ENCODE measurements around the gene OAS3.
"Not testable (repeated sequence)": the region's sequence is repeated elsewhere in the genome, so short reads cannot be mapped to it uniquely, and the experiment has no call there.

OAS3 gene, protein sequence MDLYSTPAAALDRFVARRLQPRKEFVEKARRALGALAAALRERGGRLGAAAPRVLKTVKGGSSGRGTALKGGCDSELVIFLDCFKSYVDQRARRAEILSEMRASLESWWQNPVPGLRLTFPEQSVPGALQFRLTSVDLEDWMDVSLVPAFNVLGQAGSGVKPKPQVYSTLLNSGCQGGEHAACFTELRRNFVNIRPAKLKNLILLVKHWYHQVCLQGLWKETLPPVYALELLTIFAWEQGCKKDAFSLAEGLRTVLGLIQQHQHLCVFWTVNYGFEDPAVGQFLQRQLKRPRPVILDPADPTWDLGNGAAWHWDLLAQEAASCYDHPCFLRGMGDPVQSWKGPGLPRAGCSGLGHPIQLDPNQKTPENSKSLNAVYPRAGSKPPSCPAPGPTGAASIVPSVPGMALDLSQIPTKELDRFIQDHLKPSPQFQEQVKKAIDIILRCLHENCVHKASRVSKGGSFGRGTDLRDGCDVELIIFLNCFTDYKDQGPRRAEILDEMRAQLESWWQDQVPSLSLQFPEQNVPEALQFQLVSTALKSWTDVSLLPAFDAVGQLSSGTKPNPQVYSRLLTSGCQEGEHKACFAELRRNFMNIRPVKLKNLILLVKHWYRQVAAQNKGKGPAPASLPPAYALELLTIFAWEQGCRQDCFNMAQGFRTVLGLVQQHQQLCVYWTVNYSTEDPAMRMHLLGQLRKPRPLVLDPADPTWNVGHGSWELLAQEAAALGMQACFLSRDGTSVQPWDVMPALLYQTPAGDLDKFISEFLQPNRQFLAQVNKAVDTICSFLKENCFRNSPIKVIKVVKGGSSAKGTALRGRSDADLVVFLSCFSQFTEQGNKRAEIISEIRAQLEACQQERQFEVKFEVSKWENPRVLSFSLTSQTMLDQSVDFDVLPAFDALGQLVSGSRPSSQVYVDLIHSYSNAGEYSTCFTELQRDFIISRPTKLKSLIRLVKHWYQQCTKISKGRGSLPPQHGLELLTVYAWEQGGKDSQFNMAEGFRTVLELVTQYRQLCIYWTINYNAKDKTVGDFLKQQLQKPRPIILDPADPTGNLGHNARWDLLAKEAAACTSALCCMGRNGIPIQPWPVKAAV

DNA sequence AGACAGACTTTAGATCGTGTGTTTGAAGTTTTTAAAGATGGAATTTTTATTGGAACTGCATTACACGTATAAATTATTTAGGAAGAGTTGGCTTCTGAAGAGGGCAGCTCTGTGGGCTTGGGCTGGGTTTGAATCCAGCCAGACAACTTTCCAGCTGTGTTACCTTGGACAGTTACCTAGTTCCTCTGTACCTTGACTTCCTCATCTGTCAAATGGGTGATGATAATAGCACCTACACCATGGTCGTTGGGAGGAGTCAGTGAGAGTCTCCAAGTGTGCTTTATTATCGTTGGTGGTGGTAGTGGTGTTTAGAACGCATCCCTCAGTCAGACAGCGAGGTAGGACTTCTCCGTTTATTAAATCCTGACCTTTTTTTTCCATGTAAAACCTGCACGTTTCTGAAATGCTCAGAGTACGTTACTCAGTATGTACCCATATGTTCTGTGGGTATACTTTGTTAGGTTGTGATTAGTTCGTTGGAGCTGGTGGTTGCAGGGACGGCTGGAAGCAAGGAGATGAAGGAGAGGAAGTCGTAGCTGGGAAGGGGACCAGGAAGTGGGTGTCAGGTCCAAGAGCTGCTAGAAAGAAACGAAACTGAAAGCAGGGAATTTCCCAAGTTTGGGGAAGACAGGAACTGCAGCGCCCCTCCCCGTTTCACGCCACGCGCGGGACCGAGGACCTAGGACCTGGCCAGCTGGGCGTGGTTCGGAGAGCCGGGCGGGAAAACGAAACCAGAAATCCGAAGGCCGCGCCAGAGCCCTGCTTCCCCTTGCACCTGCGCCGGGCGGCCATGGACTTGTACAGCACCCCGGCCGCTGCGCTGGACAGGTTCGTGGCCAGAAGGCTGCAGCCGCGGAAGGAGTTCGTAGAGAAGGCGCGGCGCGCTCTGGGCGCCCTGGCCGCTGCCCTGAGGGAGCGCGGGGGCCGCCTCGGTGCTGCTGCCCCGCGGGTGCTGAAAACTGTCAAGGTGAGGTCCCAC, at the start of gene OAS3:
OAS3 (plus strand) TSS at position 734 of the 979 bp plus-strand sequence; CDS start at position 791, 57 bp downstream.
- peak; percentile 78 for DNase-seq

DNA sequence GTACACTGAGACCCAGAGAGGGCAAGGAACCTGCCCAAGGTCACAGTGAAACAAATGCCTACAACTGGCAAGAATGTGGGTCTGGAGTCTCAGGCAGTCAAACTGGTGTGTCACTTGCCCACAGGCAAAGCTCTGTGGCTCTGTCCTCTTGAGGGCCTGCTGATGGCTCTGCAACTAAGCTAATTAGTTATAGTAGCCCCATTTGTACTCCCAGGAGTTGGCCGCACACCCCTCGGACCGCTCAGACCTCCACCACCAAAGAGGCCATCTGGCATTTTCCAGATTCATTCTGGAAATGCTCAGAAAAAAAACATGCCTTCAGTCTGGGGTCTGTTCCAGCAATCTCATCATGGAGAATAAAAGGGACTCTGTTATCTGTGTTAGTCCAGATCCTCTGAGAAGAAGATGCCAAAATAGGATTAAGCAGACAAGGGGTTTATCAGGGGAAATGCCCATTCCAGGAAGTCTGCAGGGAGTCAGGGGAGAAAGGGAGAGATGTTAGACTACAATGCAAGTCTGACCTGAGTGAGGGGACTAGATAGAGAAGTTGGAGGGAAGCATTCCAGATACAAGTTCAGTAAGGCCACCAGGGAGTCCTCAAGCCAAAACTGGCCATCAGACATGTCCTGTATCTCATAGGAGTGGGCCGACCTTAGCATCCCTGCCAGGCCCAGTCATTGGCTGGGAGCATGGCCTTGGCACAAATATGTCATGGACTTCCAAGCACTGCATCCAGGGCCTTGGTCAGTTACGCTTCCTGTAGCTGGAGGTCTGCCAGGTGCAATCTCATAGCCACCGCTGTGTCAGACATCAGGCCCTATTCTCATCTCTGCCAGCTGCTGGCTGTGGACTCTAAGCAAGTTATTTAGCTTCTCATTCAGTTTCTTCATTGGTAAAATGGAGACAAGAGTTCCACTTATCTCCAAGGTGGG, 46.9 kb upstream of the OAS3 start:
- no peak for DNase-seq

DNA sequence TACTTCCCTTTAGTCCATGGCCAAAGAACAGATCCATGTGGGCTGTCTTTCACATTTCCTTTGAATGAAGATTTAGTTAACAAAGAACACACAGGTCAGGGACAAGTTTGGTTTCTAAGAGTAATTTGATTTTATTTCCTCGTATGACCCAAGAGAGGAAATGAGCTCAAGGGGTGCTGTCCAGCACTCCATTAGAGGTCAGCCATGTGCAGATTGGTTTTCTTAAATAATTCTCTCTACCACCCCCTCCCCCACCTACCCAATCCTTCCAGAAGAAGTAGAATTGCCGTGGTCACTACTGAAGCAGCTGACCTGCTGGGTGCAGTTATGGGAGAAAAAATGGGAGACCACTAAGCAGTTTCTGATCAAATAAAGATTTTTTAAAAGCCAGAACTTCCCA, 45.4 kb upstream of the OAS3 start:
- no peak for DNase-seq

DNA sequence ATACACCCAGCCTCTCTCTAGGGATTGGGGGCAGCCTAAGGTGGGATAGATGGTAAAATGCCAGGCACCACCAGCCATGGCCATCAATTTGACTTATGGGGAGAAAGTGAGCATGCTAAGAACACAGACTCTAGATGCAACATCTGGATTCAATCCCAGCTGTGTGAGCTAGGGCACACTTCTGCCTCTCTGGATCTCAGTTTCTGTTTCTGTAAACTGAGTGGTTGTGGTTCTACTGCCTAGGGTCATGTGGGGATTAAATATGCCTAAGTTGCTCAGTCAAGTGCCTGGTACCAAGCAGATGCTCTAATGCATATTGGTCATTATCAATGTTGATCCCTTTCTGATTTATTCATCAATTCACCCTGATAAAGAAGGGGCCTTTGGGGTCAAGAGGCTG, 44.1 kb upstream of the OAS3 start:
- DNase-seq = no peak

DNA sequence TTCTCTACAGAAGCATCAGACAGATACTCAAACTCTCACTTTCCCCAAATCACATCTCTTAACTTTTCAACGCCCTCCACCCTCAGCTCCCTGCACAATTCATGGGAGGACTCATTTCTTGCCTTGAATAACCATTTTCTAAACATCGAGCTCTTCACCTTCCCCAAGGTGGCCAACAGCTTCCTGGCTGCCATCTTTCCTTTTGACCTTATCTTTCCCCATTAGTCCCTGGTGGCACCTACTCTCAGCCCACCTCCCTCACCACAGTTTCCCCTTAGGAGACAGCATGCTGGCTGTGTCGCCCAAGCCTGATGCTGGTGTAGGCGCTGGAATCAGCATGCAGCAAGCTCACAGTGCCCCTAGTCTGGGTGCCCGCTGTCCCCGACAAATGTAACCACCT, 39.9 kb upstream of the OAS3 start:
- no peak for DNase-seq

DNA sequence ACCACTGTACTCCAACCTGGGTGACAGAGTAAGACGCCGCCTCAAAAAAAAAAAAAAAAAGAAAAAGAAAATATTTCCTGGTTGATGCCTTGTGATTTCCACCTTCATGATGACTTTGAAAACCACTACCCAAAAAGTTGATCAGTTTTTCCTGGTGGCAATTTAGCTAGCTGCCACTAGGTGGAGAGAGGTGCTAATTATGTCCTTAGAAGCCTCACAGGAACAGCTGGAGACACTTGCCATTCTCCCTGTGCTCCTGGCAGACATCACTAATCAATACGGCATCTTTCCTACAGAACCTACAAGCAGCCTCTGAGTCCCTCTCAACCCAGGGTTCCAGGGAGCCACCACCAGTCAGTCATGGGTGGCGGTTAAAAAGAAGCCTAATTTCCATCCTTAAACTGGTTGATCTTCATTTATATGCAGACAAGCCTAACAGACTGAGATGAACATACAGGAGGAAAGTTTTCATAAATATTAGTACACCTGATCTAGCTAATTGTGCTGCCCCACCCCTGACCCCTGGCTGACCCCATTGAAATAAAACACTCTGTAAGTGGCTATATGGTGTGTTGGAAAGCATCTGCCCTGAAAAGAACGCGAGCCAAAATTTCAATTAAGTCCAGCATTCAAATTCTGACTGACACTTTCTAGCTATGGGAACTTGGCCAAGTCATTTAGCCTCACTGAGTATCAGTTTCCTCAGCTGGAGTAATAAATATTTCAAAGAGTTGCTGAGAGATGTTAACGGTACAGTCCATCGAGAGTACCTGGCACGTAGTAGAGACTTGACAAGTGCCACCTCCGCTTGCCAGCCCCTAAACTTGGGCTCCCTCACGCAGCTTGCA, 37.8 kb upstream of the OAS3 start:
- peak; percentile 23 for DNase-seq

DNA sequence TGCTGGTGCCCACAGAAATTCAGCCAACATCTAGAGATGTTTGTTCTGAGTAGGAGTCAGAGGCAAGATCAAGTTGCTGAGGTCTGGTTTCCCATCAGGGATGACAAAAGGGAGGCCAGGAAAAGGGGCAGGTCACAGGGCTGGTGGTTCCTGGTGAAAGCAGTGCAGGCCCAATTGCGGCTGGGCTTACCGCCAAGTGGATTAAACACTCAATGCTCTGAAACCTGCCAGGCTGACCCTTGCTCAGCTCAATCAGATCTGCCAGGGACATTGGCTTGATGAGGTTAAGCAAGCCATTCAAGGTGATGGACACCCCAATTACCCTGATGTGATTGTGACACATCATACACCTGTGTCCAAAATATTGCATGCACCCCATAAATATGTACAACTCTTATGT, 37.0 kb upstream of the OAS3 start:
- DNase-seq = no peak

DNA sequence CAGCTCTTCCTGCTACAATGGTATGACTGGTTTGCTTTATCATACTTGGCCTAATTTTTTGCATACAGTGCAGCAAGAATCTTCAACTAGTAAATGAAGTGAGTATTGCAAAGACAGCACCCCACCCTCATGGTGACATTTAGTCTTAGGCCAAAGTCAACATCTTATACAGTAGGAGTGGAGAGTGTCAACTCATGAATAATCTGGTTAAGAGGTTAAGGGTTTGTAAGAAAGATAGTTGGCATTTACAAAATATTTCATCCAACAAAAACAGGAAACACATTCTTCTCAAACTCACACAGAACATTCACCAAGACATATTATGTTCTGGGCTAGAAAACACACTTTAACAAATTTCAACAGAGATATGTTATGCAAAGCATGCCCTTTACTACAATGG, 33.7 kb upstream of the OAS3 start:
- DNase-seq = no peak

DNA sequence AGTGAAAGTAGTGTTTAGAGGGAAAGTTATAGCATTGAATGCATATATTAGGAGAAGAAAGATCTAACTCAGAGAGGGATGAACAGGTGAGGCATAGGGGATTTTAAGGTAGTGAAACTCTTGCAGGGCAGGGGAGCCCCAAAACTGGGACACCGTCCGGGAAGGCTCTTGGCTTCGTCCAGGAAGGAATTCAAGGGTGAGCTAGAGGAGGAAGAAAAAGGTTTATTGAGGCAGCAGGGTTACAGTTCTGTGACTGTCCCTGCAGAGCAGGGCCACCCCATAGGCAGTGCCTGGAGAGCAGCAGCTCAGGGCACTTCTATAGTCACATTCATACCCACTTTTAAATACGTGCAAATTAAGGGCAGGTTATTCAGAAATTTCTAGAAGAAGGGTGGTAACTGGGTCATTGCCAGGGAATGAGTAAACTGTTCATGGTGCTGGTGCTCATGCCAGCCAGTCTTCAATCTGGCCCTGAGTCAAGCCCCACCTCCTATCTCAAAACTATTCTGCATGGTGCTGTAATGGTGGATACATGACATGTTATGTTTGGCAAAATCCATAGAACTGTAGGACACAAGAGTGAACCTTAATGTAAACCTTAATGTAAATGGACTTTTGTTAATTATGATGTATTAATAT, 32.7 kb upstream of the OAS3 start:
- DNase-seq = no peak

DNA sequence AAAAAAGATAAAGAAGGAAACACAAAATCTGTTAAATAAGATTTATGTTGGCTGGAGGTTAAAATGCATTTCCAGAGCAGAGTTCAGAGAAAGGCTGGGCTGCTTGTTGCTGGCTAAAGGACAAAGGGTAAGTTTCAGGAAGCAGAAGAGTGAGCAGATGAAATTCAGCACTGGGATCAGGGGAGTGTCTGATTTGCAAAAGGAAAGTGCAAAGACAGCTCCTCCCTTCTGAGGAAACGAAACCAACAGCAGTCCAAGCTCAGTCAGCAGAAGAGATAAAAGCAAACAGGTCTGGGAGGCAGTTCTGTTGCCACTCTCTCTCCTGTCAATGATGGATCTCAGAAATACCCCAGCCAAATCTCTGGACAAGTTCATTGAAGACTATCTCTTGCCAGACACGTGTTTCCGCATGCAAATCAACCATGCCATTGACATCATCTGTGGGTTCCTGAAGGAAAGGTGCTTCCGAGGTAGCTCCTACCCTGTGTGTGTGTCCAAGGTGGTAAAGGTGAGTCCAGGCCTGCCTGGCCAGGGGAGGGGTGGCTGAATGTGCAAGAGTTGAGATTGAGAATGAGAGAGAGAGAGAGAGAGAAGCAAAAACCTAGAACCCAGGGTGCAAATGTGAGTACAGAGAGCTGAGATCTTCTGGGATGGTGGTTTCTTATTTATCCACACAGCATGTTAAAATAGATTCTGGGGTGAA, 31.4 kb upstream of the OAS3 start, which contains the start of gene OAS1:
OAS1 (plus strand) TSS at position 251 of the 703 bp plus-strand sequence; CDS start at position 329, 78 bp downstream.
- peak; percentile 66 for DNase-seq

DNA sequence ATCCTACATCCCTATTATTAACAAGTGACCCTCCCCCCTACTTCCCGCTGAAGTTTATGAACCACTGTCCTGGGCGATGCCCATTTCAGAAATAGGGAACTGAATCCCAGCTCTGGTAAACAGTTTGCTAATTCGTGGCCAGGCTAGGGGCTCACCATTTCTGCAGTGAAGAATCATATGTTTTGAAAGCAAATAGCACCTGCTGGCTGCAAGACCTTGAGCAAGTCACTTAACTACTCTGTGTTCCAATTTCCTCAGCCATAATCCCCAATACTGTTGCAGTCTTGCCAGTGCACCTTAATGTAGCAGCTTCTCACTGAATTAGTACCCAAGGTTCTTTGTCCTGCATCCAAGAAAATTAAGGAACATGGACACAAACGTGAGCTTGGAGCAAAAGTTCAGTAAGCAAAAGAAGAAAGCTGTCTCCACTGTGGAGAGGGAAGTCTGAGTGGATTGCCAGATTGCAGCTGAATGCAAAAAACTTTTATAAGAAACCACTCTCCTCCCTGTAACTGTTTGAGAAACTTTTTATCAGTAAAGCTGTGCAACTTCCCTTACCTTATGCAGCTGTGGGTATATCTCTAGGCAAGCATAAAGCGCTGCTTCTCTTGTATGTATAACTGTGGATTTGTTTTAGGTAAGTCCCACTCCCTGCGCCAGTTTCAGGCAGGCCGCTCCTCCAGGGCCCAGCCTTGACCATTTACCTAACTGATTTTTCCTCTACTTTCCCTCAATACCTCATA, 30.7 kb upstream of the OAS3 start:
- DNase-seq = no peak

DNA sequence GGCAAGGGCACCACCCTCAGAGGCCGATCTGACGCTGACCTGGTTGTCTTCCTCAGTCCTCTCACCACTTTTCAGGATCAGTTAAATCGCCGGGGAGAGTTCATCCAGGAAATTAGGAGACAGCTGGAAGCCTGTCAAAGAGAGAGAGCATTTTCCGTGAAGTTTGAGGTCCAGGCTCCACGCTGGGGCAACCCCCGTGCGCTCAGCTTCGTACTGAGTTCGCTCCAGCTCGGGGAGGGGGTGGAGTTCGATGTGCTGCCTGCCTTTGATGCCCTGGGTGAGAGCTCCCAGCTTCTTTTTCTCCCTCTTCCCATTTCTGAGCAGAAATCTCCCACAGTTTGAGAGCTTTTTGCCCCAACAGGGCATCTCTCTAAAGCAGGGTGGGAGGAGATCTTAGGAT, 29.7 kb upstream of the OAS3 start:
- DNase-seq = no peak

DNA sequence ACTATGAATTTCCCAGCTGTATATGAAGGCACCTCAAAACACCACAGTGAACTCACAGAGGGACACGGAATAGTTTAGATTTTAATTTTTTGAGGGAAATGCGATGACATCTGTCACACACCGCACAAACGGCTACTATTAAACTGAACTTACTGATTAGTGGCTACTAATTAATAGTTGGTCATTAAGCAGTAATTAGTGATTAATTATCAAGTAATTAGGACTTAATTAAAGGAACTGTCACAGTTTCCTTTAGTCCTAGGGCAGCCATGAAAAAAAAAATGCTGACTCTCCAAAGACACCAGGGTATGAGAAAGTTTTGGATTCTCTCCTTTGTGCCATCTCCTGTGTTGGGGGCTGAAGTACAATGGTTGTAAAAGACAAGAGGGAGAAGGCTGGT, 28.6 kb upstream of the OAS3 start:
- no peak for DNase-seq

DNA sequence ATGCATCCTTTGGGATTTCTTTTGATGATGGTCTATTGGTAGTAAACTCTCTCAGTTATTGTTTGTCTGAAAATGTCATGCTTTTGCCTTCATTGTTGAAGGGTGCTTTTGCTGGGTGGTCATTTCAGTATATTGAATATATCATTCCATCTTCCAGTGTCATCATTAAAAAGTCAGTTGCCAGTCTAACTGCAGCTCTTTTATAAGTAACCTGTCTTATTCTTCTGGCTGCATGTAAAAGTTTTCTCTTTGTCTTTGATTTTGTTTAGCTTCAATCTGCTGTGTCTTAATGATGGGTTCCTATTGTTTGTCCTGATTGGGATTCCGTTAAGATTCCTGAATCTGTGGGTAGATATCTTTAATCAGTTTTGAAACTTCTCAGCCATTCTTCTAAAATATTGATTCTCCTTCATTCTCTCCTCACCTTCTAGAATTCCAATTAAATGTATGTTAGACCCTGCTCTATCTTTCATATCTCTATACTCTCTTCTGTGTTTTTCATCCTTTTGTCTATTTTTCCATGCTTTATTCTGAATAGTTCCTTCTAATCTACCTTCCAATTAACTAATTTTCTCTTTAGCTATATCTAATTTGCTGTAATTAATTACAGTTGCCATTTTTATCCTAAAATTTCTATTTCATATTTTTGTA, 25.1 kb upstream of the OAS3 start:
- DNase-seq = no peak

DNA sequence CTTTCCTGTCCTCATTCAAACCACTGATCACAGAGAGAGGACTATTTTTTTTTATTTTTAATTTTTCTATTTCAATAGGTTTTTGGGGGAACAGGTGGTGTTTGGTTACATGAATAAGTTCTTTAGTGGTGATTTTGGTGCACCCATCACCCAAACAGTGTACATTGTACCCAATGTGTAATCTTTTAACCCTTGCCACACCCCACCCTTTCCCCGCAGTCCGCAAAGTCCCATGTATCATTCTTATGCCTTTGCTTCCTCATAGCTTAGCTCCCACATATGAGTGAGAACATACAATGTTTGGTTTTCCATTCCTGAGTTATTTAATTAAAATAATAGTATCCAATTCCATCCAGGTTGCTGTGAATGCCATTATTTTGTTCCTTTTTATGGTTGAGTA, 24.4 kb upstream of the OAS3 start:
- not testable (repeated sequence) for DNase-seq

DNA sequence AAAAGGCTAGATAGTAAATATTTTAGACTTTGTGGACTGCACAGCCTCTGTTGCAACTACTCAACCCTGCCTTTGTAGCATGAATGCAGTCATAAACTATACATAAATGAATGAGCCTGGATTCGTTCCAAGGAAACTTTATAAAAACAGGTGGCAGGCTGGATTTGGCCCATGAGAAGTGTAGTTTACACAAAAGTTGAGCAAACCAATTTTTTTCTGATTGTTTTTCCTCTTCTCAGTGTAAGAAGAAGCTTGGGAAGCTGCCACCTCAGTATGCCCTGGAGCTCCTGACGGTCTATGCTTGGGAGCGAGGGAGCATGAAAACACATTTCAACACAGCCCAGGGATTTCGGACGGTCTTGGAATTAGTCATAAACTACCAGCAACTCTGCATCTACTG, 22.0 kb upstream of the OAS3 start:
- no peak for DNase-seq

DNA sequence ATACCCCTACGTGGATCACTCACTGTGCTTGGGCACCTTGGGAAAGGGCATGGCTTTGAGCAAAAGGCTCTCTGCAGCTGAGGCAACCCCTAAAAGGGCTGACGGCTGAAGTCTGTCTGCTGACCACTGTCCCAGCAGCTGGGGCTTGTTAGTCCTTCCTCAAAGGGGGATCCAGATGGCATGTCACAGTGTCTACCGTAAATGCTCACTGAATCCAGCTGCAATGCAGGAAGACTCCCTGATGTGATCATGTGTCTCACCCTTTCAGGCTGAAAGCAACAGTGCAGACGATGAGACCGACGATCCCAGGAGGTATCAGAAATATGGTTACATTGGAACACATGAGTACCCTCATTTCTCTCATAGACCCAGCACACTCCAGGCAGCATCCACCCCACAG, 19.2 kb upstream of the OAS3 start:
- DNase-seq = no peak

DNA sequence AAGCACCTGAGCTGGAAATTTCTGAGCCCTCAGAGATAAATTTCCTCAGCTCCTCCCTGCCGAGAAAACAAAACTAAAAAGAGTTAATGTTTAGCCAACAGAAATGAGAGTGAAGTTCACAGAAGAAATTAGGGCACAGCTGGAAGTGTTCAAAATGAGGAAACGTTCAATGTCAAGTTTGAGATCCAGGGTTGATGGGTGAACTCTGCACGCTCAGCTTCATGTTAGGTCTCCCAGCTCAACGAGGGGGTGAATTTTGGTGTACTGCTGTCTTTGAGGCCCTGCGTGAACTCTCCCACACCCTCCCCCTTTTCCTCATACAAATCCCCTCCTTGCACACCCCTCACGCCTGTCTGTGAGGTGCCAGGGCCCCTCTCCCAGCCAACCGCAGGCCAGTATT, 13.3 kb upstream of the OAS3 start:
- no peak for DNase-seq

All from DMS153 (cell line).